Breast epithelium (tissue), 3 donors: ENCODE measurements around the gene SLC35B3.

Source experiments
- POLR2A ChIP-seq: fragments of 450-650 bp; IDR thresholded peaks from one replicate; pipeline ENCODE4 v1.6.1; 2016; ENCODE audit warnings: antibody characterized with exemption, mild to moderate bottlenecking, moderate library complexity
- POLR2AphosphoS5 ChIP-seq, 3 donors: sonication (generic); formaldehyde crosslinking; IDR thresholded peaks; one replicate each; pipeline ENCODE4 v1.6.1; 2017; ENCODE audit warnings: antibody characterized with exemption in 3 of 3
- TF ChIP-seq, protein P1 (sequence below), 3 donors: fragments of 450-650 bp; IDR thresholded peaks; one replicate each; pipeline ENCODE4 v1.5.1; 2016 to 2017; ENCODE audit warnings: antibody characterized with exemption in 3 of 3, mild to moderate bottlenecking in 3 of 3, moderate library complexity in 3 of 3

DNA sequence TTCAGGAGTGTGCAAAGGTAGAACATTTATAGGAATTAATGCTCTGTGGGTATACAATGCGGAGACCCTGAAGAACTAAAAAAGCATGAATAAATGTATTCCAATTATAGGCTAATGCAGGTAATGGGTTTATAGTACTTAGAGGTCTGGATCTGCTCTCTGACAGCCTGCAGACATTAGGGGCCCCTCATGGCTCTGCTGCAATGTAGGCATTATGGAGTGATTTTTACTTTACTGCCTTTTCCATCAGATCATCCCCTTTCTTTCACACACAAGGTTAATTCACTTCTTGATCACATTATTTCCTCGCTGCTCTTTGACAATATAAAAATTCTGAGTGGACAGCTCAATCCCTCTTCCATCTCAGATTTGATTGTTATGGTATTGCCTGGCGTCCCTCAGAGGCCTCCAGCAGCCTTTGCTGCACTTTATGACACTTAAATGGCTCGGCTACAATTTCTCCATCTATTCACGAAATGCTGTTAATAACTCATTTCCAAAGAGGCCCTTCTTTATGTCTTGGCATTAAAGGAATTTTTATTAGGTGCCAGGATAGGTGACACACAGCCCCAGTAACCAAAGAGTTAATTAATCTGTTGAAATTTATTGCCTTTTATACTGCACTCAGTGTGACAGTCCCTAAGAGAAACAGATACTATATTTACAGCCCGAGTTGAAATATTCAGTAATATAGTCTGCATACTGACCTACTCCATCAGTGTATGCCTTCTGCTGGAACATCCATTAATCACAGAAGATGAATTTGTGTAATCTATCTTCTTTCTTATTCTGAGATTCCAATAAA, 33.4 kb upstream of the SLC35B3 start:
- no peak for TF ChIP-seq POLR2A
- TF ChIP-seq, protein P1, sequence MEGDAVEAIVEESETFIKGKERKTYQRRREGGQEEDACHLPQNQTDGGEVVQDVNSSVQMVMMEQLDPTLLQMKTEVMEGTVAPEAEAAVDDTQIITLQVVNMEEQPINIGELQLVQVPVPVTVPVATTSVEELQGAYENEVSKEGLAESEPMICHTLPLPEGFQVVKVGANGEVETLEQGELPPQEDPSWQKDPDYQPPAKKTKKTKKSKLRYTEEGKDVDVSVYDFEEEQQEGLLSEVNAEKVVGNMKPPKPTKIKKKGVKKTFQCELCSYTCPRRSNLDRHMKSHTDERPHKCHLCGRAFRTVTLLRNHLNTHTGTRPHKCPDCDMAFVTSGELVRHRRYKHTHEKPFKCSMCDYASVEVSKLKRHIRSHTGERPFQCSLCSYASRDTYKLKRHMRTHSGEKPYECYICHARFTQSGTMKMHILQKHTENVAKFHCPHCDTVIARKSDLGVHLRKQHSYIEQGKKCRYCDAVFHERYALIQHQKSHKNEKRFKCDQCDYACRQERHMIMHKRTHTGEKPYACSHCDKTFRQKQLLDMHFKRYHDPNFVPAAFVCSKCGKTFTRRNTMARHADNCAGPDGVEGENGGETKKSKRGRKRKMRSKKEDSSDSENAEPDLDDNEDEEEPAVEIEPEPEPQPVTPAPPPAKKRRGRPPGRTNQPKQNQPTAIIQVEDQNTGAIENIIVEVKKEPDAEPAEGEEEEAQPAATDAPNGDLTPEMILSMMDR (IDR thresholded peaks at IDR 0.05), result no peak
- no peak for TF ChIP-seq POLR2AphosphoS5 (IDR thresholded peaks at IDR 0.05)
